Astrocyte (in vitro differentiated cells and primary cell): ENCODE results near the gene SMOC2. TPM values are rescaled to one million over a fixed set of nuclear protein-coding genes. Genes with fewer than 3 reads are reported as not detected.

Source experiments
- DNase-seq: peaks from one replicate; pipeline ENCODE4 v3.0.0-alpha.2; 2010; ENCODE audit warnings: low read depth
- FAIRE-seq: peaks from 2 replicates; lab custom pipeline; 2011; peaks lifted over from hg19 to GRCh38; lab: Jason Lieb, UNC
- H2AFZ ChIP-seq: 2 replicates; pipeline ENCODE4 v1.6.0; 2012; ENCODE audit warnings: low read depth, low read length, inconsistent platforms
- H3K27ac ChIP-seq: 2 replicates; pipeline ENCODE4 v1.5.1; 2011; ENCODE audit warnings: low read depth, low read length, inconsistent platforms
- H3K27me3 ChIP-seq: 2 replicates; pipeline ENCODE4 v1.6.0; 2011; ENCODE audit warnings: low read length, inconsistent platforms; ENCODE audit not compliant: insufficient read depth
- H3K36me3 ChIP-seq: 2 replicates; pipeline ENCODE4 v1.5.1; 2011; ENCODE audit warnings: low read length, inconsistent platforms; ENCODE audit not compliant: insufficient read depth
- H3K4me1 ChIP-seq: 2 replicates; pipeline ENCODE4 v1.5.1; 2011; ENCODE audit warnings: low read length, inconsistent platforms; ENCODE audit not compliant: insufficient read depth
- H3K4me2 ChIP-seq: 2 replicates; pipeline ENCODE4 v1.6.0; 2012; ENCODE audit warnings: low read length, inconsistent platforms
- H3K4me3 ChIP-seq: 2 replicates; pipeline ENCODE4 v1.5.1; 2011; ENCODE audit warnings: low read depth, mild to moderate bottlenecking, low read length, inconsistent platforms; ENCODE audit not compliant: insufficient read depth
- H3K79me2 ChIP-seq: 2 replicates; pipeline ENCODE4 v1.6.0; 2012; ENCODE audit warnings: mild to moderate bottlenecking, low read length, inconsistent platforms; ENCODE audit not compliant: insufficient read depth
- H3K9ac ChIP-seq: 2 replicates; pipeline ENCODE4 v1.6.0; 2012; ENCODE audit warnings: mild to moderate bottlenecking, low read length, inconsistent platforms
- H3K9me3 ChIP-seq: 2 replicates; pipeline ENCODE4 v1.5.1; 2012; ENCODE audit warnings: low read depth, mild to moderate bottlenecking, low read length, inconsistent platforms; ENCODE audit not compliant: insufficient read depth
- H4K20me1 ChIP-seq: 2 replicates; pipeline ENCODE4 v1.6.0; 2012; ENCODE audit warnings: low read length, inconsistent platforms; ENCODE audit not compliant: insufficient read depth
- H3K27ac Mint-ChIP-seq: one replicate; pipeline ENCODE4 v1.8.0; 2021; ENCODE audit warnings: mild to moderate bottlenecking, mixed read lengths; ENCODE audit not compliant: unreplicated experiment
- H3K27me3 Mint-ChIP-seq: one replicate; pipeline ENCODE4 v1.8.0; 2021; ENCODE audit warnings: low read depth, mixed read lengths; ENCODE audit not compliant: unreplicated experiment
- H3K36me3 Mint-ChIP-seq: one replicate; pipeline ENCODE4 v1.8.0; 2021; ENCODE audit warnings: low read depth, mixed read lengths; ENCODE audit not compliant: unreplicated experiment
- H3K4me1 Mint-ChIP-seq: one replicate; pipeline ENCODE4 v1.8.0; 2021; ENCODE audit warnings: low read depth, mixed read lengths; ENCODE audit not compliant: unreplicated experiment
- H3K4me3 Mint-ChIP-seq: one replicate; pipeline ENCODE4 v1.8.0; 2021; ENCODE audit warnings: mild to moderate bottlenecking, moderate library complexity, mixed read lengths; ENCODE audit not compliant: unreplicated experiment
- H3K9me3 Mint-ChIP-seq: one replicate; pipeline ENCODE4 v1.8.0; 2021; ENCODE audit warnings: mild to moderate bottlenecking, mixed read lengths; ENCODE audit not compliant: unreplicated experiment
- CTCF ChIP-seq: IDR thresholded peaks from 2 replicates; pipeline ENCODE4 v1.5.1; 2011; ENCODE audit warnings: low read depth, mild to moderate bottlenecking, inconsistent platforms, low read length, moderate library complexity; ENCODE audit not compliant: insufficient read depth
- EZH2 ChIP-seq: IDR thresholded peaks from 2 replicates; pipeline ENCODE4 v1.6.1; 2012; ENCODE audit warnings: mild to moderate bottlenecking, low read length, inconsistent platforms; ENCODE audit not compliant: insufficient read depth
- total RNA-seq: library from RNA; stranded (reverse); gene quantifications from 2 replicates; pipeline ENCODE4 v1.2.1, GENCODE V29; 2021

SMOC2 gene
- total RNA-seq, 1 donor from 2014 or later = 0.93 TPM

- no peak overlapping the region for H3K4me2 ChIP-seq
- Mint-ChIP-seq H3K4me3 (no peak overlapping the region), H3K27me3 (peaks cover 3% of the 10 kb centered on the region), H3K36me3 (no peaks in the 10 kb centered on the region), H3K9me3 (no peaks in the 10 kb centered on the region), H3K27ac (no peak overlapping the region), H3K4me1 (peaks cover 13% of the 10 kb centered on the region)
- H3K36me3 ChIP-seq = no peaks in the 10 kb centered on the region
- H4K20me1 ChIP-seq = no peaks in the 10 kb centered on the region
- FAIRE-seq (no peak), DNase-seq (no peak)
- H3K27me3 ChIP-seq = no peaks in the 10 kb centered on the region
- no peak overlapping the region for H3K27ac ChIP-seq
- H3K9ac ChIP-seq = no peak overlapping the region
- no peak overlapping the region for H2AFZ ChIP-seq
- no peak overlapping the region for H3K4me3 ChIP-seq
- no peaks in the 10 kb centered on the region for H3K79me2 ChIP-seq
- no peaks in the 10 kb centered on the region for H3K4me1 ChIP-seq
- TF ChIP-seq CTCF (no peak), EZH2 (no peak)
- H3K9me3 ChIP-seq = peaks cover 4% of the 10 kb centered on the region
These were observed 197.7 kb downstream of the SMOC2 start for GRCh38 chr6:168638468-168639271.

- no peak overlapping the region for H3K9ac ChIP-seq
- peaks cover 13% of the 10 kb centered on the region for H3K4me1 Mint-ChIP-seq
- peaks cover 4% of the 10 kb centered on the region for H3K9me3 ChIP-seq
- no peak overlapping the region for H3K4me3 Mint-ChIP-seq
- H3K4me3 ChIP-seq = no peak overlapping the region
- no peaks in the 10 kb centered on the region for H3K36me3 Mint-ChIP-seq
- no peak for TF ChIP-seq EZH2
- no peak for TF ChIP-seq CTCF
- no peaks in the 10 kb centered on the region for H3K9me3 Mint-ChIP-seq
- DNase-seq (no peak), FAIRE-seq (no peak)
- peaks cover 8% of the 10 kb centered on the region for H3K27me3 Mint-ChIP-seq
- H3K79me2 ChIP-seq = no peaks in the 10 kb centered on the region
- no peaks in the 10 kb centered on the region for H3K36me3 ChIP-seq
- no peak overlapping the region for H3K4me2 ChIP-seq
- no peak overlapping the region for H2AFZ ChIP-seq
- no peaks in the 10 kb centered on the region for H4K20me1 ChIP-seq
- no peak overlapping the region for H3K27ac ChIP-seq
- H3K27me3 ChIP-seq = no peaks in the 10 kb centered on the region
- no peak overlapping the region for H3K27ac Mint-ChIP-seq
- H3K4me1 ChIP-seq = no peaks in the 10 kb centered on the region
These were observed 199.2 kb downstream of the SMOC2 start for GRCh38 chr6:168640181-168640580.

GRCh38 chr6:168640768-168641167 is 199.8 kb downstream of the SMOC2 start:
- TF ChIP-seq CTCF (no peak), EZH2 (no peak)
- H3K4me1 Mint-ChIP-seq = peaks cover 13% of the 10 kb centered on the region

More at GRCh38 chr6:168640768-168641167, 199.8 kb downstream of the SMOC2 start:
- Histone ChIP-seq H4K20me1 (no peaks in the 10 kb centered on the region), H3K4me2 (no peak overlapping the region), H3K79me2 (no peaks in the 10 kb centered on the region), H3K4me1 (no peaks in the 10 kb centered on the region), H3K27me3 (no peaks in the 10 kb centered on the region), H3K27ac (no peak overlapping the region), H3K9ac (no peak overlapping the region), H3K9me3 (peaks cover 4% of the 10 kb centered on the region), H3K36me3 (no peaks in the 10 kb centered on the region), H3K4me3 (no peak overlapping the region), H2AFZ (no peak overlapping the region)
- H3K27ac Mint-ChIP-seq = peak overlapping the region; percentile 15
- DNase-seq (no peak), FAIRE-seq (no peak)
- H3K36me3 Mint-ChIP-seq = no peaks in the 10 kb centered on the region
- peak overlapping the region; percentile 20 for H3K4me3 Mint-ChIP-seq
- H3K9me3 Mint-ChIP-seq = no peaks in the 10 kb centered on the region
- H3K27me3 Mint-ChIP-seq = peaks cover 8% of the 10 kb centered on the region
